Measurements from ENCODE around the gene TRNAU1AP. TPM values are rescaled to one million over a fixed set of nuclear protein-coding genes. Genes with fewer than 3 reads are reported as not detected.

Gene TRNAU1AP
- total and polyA plus RNA-seq, 2 of the 13 experiments (the other 11 are each of a cell fraction or from before 2014, with no cell fraction given): 29.0 to 42.9 TPM

DNA sequence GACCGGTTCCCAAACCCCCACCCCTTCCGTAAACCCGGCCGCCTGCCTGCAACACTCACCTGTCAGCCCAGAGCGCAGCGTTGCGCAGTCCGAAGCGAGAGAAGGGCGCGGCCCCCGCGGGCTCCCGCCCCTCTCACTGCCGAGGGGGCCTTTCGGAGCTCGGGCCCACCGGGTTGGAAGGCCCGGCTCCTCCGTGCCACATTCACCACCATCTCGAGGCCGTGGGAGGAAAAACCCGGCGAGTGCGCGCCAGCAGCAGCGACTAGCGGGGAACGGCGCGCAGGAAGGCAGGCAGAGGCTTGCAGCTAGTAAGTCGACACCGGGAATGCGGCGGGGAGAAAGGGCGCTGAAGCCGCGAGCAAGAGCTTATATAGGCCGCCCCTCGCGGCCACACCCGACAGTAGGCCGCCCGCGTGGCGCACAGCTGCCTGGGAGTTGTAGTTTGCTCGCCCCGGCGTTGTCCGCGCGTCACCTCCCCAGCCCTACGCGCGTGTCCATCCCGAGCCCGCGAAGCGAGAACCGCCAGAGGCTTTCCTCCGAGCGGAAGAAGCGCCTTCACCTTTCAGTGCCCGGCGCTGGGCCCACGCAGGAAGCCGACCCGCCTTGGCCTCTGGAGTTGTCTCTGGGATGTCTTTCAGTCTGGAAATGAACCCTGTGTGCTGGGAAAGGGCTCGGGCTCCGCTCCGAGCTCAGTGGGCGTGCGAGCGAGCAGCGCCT lies 28.8 kb downstream of the TRNAU1AP start (continued):
- peak; percentile 74; the same call in 1 of the 2 replicates for TF ChIP-seq ZNF800 (CRISPR knock-in tag; IDR thresholded peaks at IDR 0.05)
- TF ChIP-seq SOX13 (IDR thresholded peaks at IDR 0.05): peak; percentile 41; the same call in 1 of the 2 replicates
- peak in 1 of 2 experiments; percentile 57; a peak in 2 of 4 replicates for TF ChIP-seq SOX13 (CRISPR knock-in tag; conservative IDR thresholded peaks at IDR 0.05 in 1 of 2, IDR thresholded peaks at IDR 0.05 in 1 of 2)
- peak; percentile 100 for TF ChIP-seq POLR2AphosphoS5 (IDR thresholded peaks at IDR 0.05; ENCODE audit: low read depth, low read length)
- TF ChIP-seq NFATC3 (CRISPR knock-in tag; IDR thresholded peaks at IDR 0.05): peak; percentile 19; the same call in 1 of the 2 replicates
- peak; percentile 90 for TF ChIP-seq MAX (IDR thresholded peaks at IDR 0.05)
- TF ChIP-seq ZEB1 (IDR thresholded peaks at IDR 0.05; ENCODE audit: insufficient replicate concordance, low read depth): peak; percentile 61
- TF ChIP-seq FOXK2 (IDR thresholded peaks at IDR 0.05): no peak
- TF ChIP-seq ZNF24 (IDR thresholded peaks at IDR 0.05): no peak
- peak; percentile 86 for TF ChIP-seq UBTF (CRISPR knock-in tag; IDR thresholded peaks at IDR 0.05)
- peak; percentile 61; the same call in 1 of the 2 replicates for TF ChIP-seq CHD2 (IDR thresholded peaks at IDR 0.05; ENCODE audit: low read depth, low read length)
- TF ChIP-seq SRSF1 (optimal IDR thresholded peaks at IDR 0.05; ENCODE audit: low read depth, low read length): peak; percentile 79
- 0 out of 2 replicates have a peak, but pooled peaks have one; percentile 5 for TF ChIP-seq ZNF7 (CRISPR knock-in tag; IDR thresholded peaks at IDR 0.05)
- TF ChIP-seq KLF6 (CRISPR knock-in tag; IDR thresholded peaks at IDR 0.05): peak; percentile 97
- no peak for TF ChIP-seq MATR3 (CRISPR knock-in tag; IDR thresholded peaks at IDR 0.05)
- TF ChIP-seq SNAPC2 (CRISPR knock-in tag; IDR thresholded peaks at IDR 0.05): peak; percentile 43; the same call in 1 of the 2 replicates
- TF ChIP-seq GRHL1 (CRISPR knock-in tag; conservative IDR thresholded peaks at IDR 0.05): no peak
- TF ChIP-seq, protein P1, sequence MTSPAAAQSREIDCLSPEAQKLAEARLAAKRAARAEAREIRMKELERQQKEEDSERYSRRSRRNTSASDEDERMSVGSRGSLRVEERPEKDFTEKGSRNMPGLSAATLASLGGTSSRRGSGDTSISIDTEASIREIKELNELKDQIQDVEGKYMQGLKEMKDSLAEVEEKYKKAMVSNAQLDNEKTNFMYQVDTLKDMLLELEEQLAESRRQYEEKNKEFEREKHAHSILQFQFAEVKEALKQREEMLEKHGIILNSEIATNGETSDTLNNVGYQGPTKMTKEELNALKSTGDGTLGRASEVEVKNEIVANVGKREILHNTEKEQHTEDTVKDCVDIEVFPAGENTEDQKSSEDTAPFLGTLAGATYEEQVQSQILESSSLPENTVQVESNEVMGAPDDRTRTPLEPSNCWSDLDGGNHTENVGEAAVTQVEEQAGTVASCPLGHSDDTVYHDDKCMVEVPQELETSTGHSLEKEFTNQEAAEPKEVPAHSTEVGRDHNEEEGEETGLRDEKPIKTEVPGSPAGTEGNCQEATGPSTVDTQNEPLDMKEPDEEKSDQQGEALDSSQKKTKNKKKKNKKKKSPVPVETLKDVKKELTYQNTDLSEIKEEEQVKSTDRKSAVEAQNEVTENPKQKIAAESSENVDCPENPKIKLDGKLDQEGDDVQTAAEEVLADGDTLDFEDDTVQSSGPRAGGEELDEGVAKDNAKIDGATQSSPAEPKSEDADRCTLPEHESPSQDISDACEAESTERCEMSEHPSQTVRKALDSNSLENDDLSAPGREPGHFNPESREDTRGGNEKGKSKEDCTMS (CRISPR knock-in tag; conservative IDR thresholded peaks at IDR 0.05): no peak
- TF ChIP-seq SMARCC2 (IDR thresholded peaks at IDR 0.05): no peak
- TF ChIP-seq ZSCAN12 (CRISPR knock-in tag; IDR thresholded peaks at IDR 0.05): no peak
- TF ChIP-seq FIP1L1 (IDR thresholded peaks at IDR 0.05; ENCODE audit: borderline replicate concordance, insufficient read depth, low read depth, low read length): peak; percentile 93; the same call in 1 of the 2 replicates
- peak; percentile 98 for TF ChIP-seq SMYD3 (CRISPR knock-in tag; IDR thresholded peaks at IDR 0.05)
